GM23248 (cell line): ENCODE measurements around the gene PLEKHA1. TPM values are rescaled to one million over a fixed set of nuclear protein-coding genes. Genes with fewer than 3 reads are reported as not detected.
A peak's percentile ranks its signal among the peaks of the same experiment; 100 is the strongest.

Experiments
- DNase-seq: peaks from one replicate; pipeline ENCODE4 v3.0.0-alpha.2; 2015
- H2AFZ ChIP-seq: fragments of 200-600 bp; sonication (generic); 2 replicates; pipeline ENCODE4 v1.6.1; 2016; ENCODE audit warnings: antibody characterized with exemption
- H3F3A ChIP-seq: fragments of 200-600 bp; sonication (generic); 2 replicates; pipeline ENCODE4 v1.6.1; 2016; ENCODE audit warnings: mild to moderate bottlenecking, antibody characterized with exemption, mixed run types; ENCODE audit not compliant: insufficient read depth
- H3K27ac ChIP-seq: fragments of 200-600 bp; sonication (generic); 2 replicates; pipeline ENCODE4 v1.5.1; 2016; ENCODE audit warnings: mild to moderate bottlenecking
- H3K27me3 ChIP-seq: fragments of 200-600 bp; sonication (generic); replicated peaks from 2 replicates; pipeline ENCODE4 v1.6.1; 2016; ENCODE audit warnings: mild to moderate bottlenecking; ENCODE audit not compliant: insufficient read depth
- H3K36me3 ChIP-seq: fragments of 200-600 bp; sonication (generic); 2 replicates; pipeline ENCODE4 v1.6.1; 2016; ENCODE audit warnings: low read depth, mild to moderate bottlenecking
- H3K4me1 ChIP-seq: fragments of 200-600 bp; sonication (generic); 2 replicates; pipeline ENCODE4 v1.6.1; 2016; ENCODE audit warnings: mild to moderate bottlenecking; ENCODE audit not compliant: insufficient read depth
- H3K4me2 ChIP-seq: fragments of 200-600 bp; sonication (generic); one replicate; pipeline ENCODE4 v1.6.1; 2016; ENCODE audit warnings: mild to moderate bottlenecking; ENCODE audit not compliant: unreplicated experiment
- H3K4me3 ChIP-seq: fragments of 200-600 bp; sonication (generic); 2 replicates; pipeline ENCODE4 v1.5.1; 2016; ENCODE audit warnings: mild to moderate bottlenecking
- H3K79me2 ChIP-seq: fragments of 200-600 bp; sonication (generic); 2 replicates; pipeline ENCODE4 v1.6.1; 2016; ENCODE audit warnings: mild to moderate bottlenecking; ENCODE audit not compliant: insufficient read depth
- H3K9ac ChIP-seq: fragments of 200-600 bp; sonication (generic); 2 replicates; pipeline ENCODE4 v1.6.1; 2016; ENCODE audit warnings: mild to moderate bottlenecking
- H3K9me2 ChIP-seq: fragments of 200-600 bp; sonication (generic); 2 replicates; pipeline ENCODE4 v1.6.1; 2016; ENCODE audit warnings: mixed run types, mild to moderate bottlenecking, moderate library complexity; ENCODE audit not compliant: insufficient read depth
- H3K9me3 ChIP-seq: fragments of 200-600 bp; sonication (generic); one replicate; pipeline ENCODE4 v1.6.1; 2017; ENCODE audit warnings: low read depth
- H4K20me1 ChIP-seq: fragments of 200-600 bp; sonication (generic); 2 replicates; pipeline ENCODE4 v1.6.0; 2016; ENCODE audit not compliant: insufficient read depth
- EZH2 ChIP-seq: fragments of 200-600 bp; sonication (generic); IDR thresholded peaks from 2 replicates; pipeline ENCODE4 v1.6.1; 2018; ENCODE audit warnings: antibody characterized with exemption, mild to moderate bottlenecking; ENCODE audit not compliant: insufficient read depth, poor library complexity, severe bottlenecking
- EZH2phosphoT487 ChIP-seq: fragments of 200-600 bp; sonication (generic); IDR thresholded peaks from 2 replicates; pipeline ENCODE4 v1.6.1; 2018; ENCODE audit warnings: antibody characterized with exemption, moderate library complexity, mild to moderate bottlenecking, low read depth; ENCODE audit not compliant: insufficient read depth
- WGBS, 2 experiments: methylation state at CpG; one replicate each; pipeline ENCODE4 v1.1.6; 2015 to 2017; ENCODE audit warnings: low lambda C conversion rate in 2 of 2, low coverage in 1 of 2; ENCODE audit errors: missing lambda C conversion rate in 2 of 2; 5-methylcytosine and 5-hydroxymethylcytosine counted together
- in situ Hi-C: fragments of 300-500 bp; cut with MboI; formaldehyde crosslinking; loops from 2 replicates; pipeline ENCODE4 v1.15.0; 2020
- polyA plus RNA-seq: library from polyadenylated mRNA; unstranded; fragments of >200 nt; fragmentation: Nextera tagmentation; extraction: Ambion mirVana; gene quantifications from 2 replicates; pipeline ENCODE4 v1.2.1, GENCODE V29; 2016
- total RNA-seq: library from RNA; depleted of rRNA; stranded (reverse); fragments of >200 nt; shearing (Covaris generic); gene quantifications from 2 replicates; pipeline ENCODE4 v1.2.3, GENCODE V29; 2014

The PLEKHA1 gene
- total and polyA plus RNA-seq, 2 experiments from 2014 or later = 28.7 to 41.0 TPM

- H3K27me3 ChIP-seq = no peaks in the 10 kb centered on the region
- H4K20me1 ChIP-seq = no peaks in the 10 kb centered on the region; the same call in 1 of the 2 replicates
- DNase-seq = no peak
- no peak overlapping the region for H3K27ac ChIP-seq
- in situ Hi-C loops = no loop called here
- H3F3A ChIP-seq = no peaks in the 10 kb centered on the region
- no peaks in the 10 kb centered on the region for H3K9me2 ChIP-seq
- no peak overlapping the region for H3K9ac ChIP-seq
- H2AFZ ChIP-seq = no peak overlapping the region
- no peak for TF ChIP-seq EZH2phosphoT487
- no peak for TF ChIP-seq EZH2
- peaks cover 25% of the 10 kb centered on the region; the same call in 1 of the 2 replicates for H3K36me3 ChIP-seq
- H3K9me3 ChIP-seq = no peaks in the 10 kb centered on the region
- no peaks in the 10 kb centered on the region for H3K4me1 ChIP-seq
- no peak overlapping the region for H3K4me2 ChIP-seq
- no peak overlapping the region for H3K4me3 ChIP-seq
- H3K79me2 ChIP-seq = peaks cover 63% of the 10 kb centered on the region
These were observed 17.4 kb downstream of the PLEKHA1 start for GRCh38 chr10:122391875-122392274.

GRCh38 chr10:122392835-122393234 lies 18.3 kb downstream of the PLEKHA1 start:
- no peaks in the 10 kb centered on the region for H3K9me2 ChIP-seq
- no peak for DNase-seq
- TF ChIP-seq EZH2 = no peak
- no peak for TF ChIP-seq EZH2phosphoT487
- H3K79me2 ChIP-seq = peaks cover 53% of the 10 kb centered on the region
- in situ Hi-C loops = no loop called here
- no peaks in the 10 kb centered on the region for H3K9me3 ChIP-seq
- H3K27me3 ChIP-seq = no peaks in the 10 kb centered on the region
- no peaks in the 10 kb centered on the region for H3F3A ChIP-seq
- H3K27ac ChIP-seq = no peak overlapping the region
- no peak overlapping the region for H2AFZ ChIP-seq
- H3K9ac ChIP-seq = no peak overlapping the region
- no peak overlapping the region for H3K4me3 ChIP-seq
- H3K4me2 ChIP-seq = no peak overlapping the region
- H3K36me3 ChIP-seq = peaks cover 25% of the 10 kb centered on the region; the same call in 1 of the 2 replicates
- H3K4me1 ChIP-seq = no peaks in the 10 kb centered on the region; the same call in 1 of the 2 replicates
- H4K20me1 ChIP-seq = no peaks in the 10 kb centered on the region; the same call in 1 of the 2 replicates
- 55 to 69% methylated on average over 2 of the region's 2 CpGs for WGBS, 2 experiments

- 93% methylated on average over 2 of the region's 2 CpGs for WGBS, 2 experiments
- Histone ChIP-seq H3K9ac (no peak overlapping the region), H3K4me1 (no peaks in the 10 kb centered on the region; the same call in 1 of the 2 replicates), H3K79me2 (peaks cover 49% of the 10 kb centered on the region), H3K27ac (no peak overlapping the region), H4K20me1 (no peaks in the 10 kb centered on the region; the same call in 1 of the 2 replicates), H3K9me2 (no peaks in the 10 kb centered on the region), H3F3A (no peaks in the 10 kb centered on the region), H2AFZ (no peak overlapping the region), H3K4me2 (no peak overlapping the region), H3K4me3 (no peak overlapping the region), H3K36me3 (peaks cover 25% of the 10 kb centered on the region; the same call in 1 of the 2 replicates), H3K9me3 (no peaks in the 10 kb centered on the region), H3K27me3 (no peaks in the 10 kb centered on the region)
- TF ChIP-seq EZH2phosphoT487 (no peak), EZH2 (no peak)
- no peak for DNase-seq
- in situ Hi-C loops = no loop called here
These were observed 18.8 kb downstream of the PLEKHA1 start for GRCh38 chr10:122393288-122393687.

- in situ Hi-C loops = no loop called here
- TF ChIP-seq EZH2phosphoT487 (no peak), EZH2 (no peak)
- Histone ChIP-seq H3K4me2 (peak overlapping the region; percentile 39), H3K27me3 (no peaks in the 10 kb centered on the region), H3K9me2 (no peaks in the 10 kb centered on the region), H3F3A (peaks cover 11% of the 10 kb centered on the region; the same call in 1 of the 2 replicates), H4K20me1 (no peaks in the 10 kb centered on the region), H3K36me3 (peaks cover 21% of the 10 kb centered on the region; the same call in 1 of the 2 replicates), H3K4me3 (no peak overlapping the region), H3K9me3 (no peaks in the 10 kb centered on the region), H3K4me1 (peaks cover 17% of the 10 kb centered on the region), H3K27ac (no peak overlapping the region), H2AFZ (no peak overlapping the region), H3K79me2 (no peaks in the 10 kb centered on the region), H3K9ac (no peak overlapping the region)
- WGBS, 2 experiments = 91% methylated on average over 5 of the region's 5 CpGs
- no peak for DNase-seq
These were observed 28.1 kb downstream of the PLEKHA1 start for GRCh38 chr10:122402548-122403131.
